Fibroblast of villous mesenchyme (primary cell): Measurements from ENCODE around the gene LRRC4C. TPM values are rescaled to one million over a fixed set of nuclear protein-coding genes. Genes with fewer than 3 reads are reported as not detected.
A peak's percentile ranks its signal among the peaks of the same experiment; 100 is the strongest.

Experiments
- DNase-seq: peaks from one replicate; pipeline ENCODE4 v3.0.0-alpha.2; 2010; ENCODE audit warnings: low read depth
- H3K4me3 ChIP-seq: 2 replicates; pipeline ENCODE4 v1.5.1; 2011; ENCODE audit warnings: low read depth, mild to moderate bottlenecking, low read length
- total RNA-seq: library from RNA; depleted of rRNA; stranded (reverse); fragments of >200 nt; gene quantifications from 2 replicates; pipeline ENCODE4 v1.2.3, GENCODE V29; 2012
- TF ChIP-seq, protein P1 (sequence below): IDR thresholded peaks from 2 replicates; pipeline ENCODE4 v1.5.1; 2012; ENCODE audit warnings: low read depth, mild to moderate bottlenecking, low read length; ENCODE audit not compliant: insufficient read depth

The LRRC4C gene
- total RNA-seq, 1 donor: under 0.01 TPM

GRCh38 chr11:40286137-40286536, 1173.3 kb downstream of the LRRC4C start:
- no peak for DNase-seq
- TF ChIP-seq, protein P1, sequence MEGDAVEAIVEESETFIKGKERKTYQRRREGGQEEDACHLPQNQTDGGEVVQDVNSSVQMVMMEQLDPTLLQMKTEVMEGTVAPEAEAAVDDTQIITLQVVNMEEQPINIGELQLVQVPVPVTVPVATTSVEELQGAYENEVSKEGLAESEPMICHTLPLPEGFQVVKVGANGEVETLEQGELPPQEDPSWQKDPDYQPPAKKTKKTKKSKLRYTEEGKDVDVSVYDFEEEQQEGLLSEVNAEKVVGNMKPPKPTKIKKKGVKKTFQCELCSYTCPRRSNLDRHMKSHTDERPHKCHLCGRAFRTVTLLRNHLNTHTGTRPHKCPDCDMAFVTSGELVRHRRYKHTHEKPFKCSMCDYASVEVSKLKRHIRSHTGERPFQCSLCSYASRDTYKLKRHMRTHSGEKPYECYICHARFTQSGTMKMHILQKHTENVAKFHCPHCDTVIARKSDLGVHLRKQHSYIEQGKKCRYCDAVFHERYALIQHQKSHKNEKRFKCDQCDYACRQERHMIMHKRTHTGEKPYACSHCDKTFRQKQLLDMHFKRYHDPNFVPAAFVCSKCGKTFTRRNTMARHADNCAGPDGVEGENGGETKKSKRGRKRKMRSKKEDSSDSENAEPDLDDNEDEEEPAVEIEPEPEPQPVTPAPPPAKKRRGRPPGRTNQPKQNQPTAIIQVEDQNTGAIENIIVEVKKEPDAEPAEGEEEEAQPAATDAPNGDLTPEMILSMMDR: no peak
- no peak overlapping the region for H3K4me3 ChIP-seq

- DNase-seq: no peak
- TF ChIP-seq, protein P1: no peak
- H3K4me3 ChIP-seq: no peak overlapping the region
Observed at GRCh38 chr11:40285558-40285957, 1173.9 kb downstream of the LRRC4C start.

DNA sequence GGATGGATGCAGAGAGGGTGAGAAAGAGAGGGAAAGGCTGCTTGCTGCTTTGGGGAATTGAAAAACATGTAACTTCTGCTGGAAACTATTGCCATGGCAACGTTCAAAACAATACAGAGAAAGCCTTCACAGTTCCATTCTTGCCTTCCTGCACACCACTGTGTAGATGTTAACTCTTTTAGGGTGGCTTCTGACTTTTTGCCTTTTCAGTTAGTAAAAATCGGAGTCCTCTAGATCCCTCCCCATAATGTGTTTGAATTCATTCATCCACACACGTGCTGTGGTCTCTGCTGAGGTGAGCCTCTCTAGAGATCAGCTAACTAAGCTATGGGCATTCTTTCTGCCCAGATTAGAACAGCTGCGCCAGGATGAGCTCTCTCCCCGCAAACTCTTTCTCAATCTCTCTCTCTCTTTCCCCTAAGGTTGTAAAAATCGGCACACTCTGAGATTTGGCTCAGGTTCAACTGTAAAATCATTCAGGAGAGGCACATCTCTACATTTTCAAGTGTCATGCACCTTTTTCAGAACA, 1178.3 kb downstream of the LRRC4C start:
- TF ChIP-seq, protein P1: no peak
- H3K4me3 ChIP-seq: no peak overlapping the region
- DNase-seq: no peak

- TF ChIP-seq, protein P1: no peak
- no peak for DNase-seq
- H3K4me3 ChIP-seq: no peak overlapping the region
Observed at GRCh38 chr11:40280159-40281051, 1179.0 kb downstream of the LRRC4C start.

DNA sequence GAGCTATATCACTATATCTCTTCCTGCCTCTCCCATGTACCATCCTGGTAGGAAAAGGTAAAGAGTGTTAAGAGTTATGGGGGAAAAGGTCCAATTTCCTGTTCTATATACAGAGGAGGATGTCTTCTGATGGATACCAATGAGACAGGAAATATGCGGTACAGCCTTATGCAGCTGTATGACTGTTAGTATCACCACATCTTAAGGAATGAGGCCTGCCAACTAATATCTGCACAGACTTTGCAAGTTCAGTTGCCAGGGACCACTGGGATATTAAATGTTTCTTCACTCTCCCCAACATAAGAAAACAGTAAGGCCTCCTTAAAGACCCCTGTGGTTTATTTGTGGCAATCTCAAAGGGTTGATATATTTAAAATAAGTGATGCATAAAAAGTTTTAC, 1182.5 kb downstream of the LRRC4C start:
- no peak for DNase-seq
- H3K4me3 ChIP-seq: no peak overlapping the region
- TF ChIP-seq, protein P1: no peak

GRCh38 chr11:40274017-40274416, 1185.4 kb downstream of the LRRC4C start:
- no peak overlapping the region for H3K4me3 ChIP-seq
- DNase-seq: peak; percentile 14
- TF ChIP-seq, protein P1: no peak
